ENCODE measurements around the gene AUTS2.

Gene AUTS2

GRCh38 chr7:70759674-70760073 lies 1161.4 kb downstream of the AUTS2 start:
- no peak for DNase-seq

DNA sequence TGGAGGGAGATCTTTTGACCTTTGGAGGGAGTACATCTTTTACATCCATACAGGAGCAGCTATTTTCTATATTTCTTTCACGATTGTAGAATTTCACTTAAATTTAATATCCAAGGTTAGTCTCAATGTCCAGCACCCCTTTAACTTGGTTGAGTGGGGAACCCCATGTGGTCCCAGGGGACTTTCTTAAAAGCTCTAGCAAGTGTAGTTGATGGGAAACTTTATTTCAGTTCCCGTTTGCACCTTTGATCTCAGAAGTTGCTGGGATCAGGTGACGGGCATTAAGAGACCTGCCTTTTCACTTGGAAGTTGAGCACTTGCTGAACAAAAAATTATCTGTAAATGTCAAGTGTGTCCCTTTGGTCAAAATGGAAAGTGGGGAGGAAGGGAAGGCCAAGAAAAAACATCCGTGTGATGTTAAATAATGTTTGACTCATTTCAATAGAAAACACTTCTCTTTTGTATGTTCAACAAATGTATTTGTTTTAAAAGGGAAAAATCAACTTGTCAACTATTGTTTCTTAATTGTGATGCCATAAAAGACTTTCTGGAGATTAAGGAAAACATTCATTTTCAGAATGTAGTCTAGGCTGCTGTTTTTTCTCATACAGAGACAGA lies 1163.5 kb downstream of the AUTS2 start:
- DNase-seq: no peak

GRCh38 chr7:70762696-70763095 lies 1164.4 kb downstream of the AUTS2 start:
- DNase-seq: no peak

- no peak for DNase-seq
Measured at GRCh38 chr7:70763961-70764691, 1165.9 kb downstream of the AUTS2 start.

DNA sequence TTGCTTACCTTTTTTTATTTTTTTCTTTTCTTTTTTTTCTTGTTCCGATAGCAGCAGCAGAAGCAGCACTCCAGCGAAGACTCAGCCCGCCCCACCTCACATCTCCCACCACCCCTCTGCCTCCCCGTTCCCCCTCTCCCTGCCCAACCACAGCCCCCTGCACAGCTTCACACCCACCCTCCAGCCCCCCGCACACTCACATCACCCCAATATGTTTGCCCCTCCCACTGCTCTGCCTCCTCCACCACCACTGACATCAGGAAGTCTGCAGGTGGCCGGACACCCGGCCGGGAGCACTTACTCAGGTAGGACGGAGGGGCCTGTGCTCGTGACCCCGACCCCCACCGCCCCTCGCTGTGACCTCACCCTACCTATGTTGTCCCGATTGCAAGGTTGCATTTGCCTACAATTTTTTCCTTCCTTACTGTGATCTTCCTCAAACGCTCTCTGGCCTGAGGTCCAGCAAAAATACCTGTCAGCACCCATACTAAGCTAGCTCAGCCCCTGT lies 1166.5 kb downstream of the AUTS2 start:
- DNase-seq: no peak

GRCh38 chr7:70765651-70766050 lies 1167.4 kb downstream of the AUTS2 start:
- no peak for DNase-seq

DNA sequence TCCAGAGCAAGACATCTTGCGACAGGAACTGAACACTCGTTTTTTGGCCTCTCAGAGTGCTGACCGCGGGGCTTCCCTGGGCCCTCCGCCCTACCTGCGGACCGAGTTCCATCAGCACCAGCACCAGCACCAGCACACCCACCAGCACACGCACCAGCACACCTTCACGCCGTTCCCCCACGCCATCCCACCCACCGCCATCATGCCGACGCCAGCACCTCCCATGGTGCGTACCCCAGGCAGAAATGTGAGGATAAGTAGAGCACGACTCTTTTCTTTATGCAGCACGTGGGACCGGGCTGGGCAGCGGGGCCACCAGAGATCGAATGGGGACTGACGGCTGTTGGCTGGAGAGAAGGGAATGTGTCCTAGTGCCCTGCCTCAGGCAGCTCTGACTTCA lies 1167.8 kb downstream of the AUTS2 start:
- no peak for DNase-seq

- no peak for DNase-seq
Measured at GRCh38 chr7:70766694-70767093, 1168.4 kb downstream of the AUTS2 start.

GRCh38 chr7:70770154-70770553 lies 1171.9 kb downstream of the AUTS2 start:
- DNase-seq: no peak

DNA sequence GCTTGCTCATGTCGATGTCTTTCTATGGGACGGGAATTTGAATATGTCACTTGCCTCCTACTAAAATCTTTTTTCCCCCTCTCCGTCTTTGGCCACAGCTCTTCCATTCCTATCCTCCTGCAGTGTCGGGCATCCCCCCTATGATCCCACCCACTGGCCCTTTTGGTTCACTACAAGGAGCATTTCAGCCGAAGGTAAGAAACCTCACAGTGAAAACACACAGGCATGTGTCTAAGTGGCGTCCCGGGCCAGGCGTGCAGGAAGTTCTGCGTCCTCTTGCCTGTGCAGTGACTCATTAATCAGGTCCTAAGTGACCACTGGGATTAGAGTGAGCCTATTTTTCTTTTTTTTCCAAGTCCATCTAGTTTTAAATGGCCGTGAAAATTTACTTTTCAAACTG lies 1173.2 kb downstream of the AUTS2 start:
- DNase-seq: no peak

DNA sequence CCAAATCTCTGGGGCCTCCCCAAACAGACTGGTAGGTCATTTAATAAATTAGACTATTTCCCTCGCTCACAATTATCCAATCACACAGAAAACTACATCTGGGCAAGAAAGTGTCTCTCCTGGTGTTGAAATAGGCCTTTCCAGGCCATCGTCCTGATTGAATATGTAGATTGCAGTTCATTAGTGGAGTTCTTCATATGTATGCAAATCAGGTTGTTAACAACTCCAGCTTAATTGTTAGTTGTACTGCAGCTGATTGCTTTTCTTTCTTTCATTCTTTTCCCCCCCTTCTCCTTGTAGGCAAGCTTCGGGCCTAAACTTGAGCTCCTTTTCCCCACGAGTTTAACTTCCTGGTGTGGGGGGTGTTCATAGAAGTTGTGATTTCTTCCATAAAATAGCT lies 1174.6 kb downstream of the AUTS2 start:
- no peak for DNase-seq

DNA sequence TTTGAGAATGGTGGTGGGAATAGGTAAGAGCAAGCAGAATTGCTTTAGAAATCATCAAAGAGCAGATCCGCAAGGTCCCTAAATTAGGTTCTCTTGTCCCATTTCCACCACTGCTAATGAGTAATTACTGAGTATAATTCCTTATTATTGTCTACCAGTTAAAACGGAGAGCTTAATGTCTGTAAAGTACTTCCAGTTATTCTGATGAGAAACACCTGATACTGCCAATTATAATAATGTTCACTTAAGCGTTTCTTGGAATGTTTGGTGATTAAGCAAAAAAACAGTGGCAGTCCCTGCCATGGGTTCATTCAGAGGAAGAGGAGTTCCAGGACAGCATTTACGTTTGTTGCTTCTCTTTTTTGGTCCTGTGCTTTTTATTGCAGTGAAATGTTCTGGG lies 1175.1 kb downstream of the AUTS2 start:
- DNase-seq: no peak

- no peak for DNase-seq
Measured at GRCh38 chr7:70774950-70775527, 1176.8 kb downstream of the AUTS2 start.

DNA sequence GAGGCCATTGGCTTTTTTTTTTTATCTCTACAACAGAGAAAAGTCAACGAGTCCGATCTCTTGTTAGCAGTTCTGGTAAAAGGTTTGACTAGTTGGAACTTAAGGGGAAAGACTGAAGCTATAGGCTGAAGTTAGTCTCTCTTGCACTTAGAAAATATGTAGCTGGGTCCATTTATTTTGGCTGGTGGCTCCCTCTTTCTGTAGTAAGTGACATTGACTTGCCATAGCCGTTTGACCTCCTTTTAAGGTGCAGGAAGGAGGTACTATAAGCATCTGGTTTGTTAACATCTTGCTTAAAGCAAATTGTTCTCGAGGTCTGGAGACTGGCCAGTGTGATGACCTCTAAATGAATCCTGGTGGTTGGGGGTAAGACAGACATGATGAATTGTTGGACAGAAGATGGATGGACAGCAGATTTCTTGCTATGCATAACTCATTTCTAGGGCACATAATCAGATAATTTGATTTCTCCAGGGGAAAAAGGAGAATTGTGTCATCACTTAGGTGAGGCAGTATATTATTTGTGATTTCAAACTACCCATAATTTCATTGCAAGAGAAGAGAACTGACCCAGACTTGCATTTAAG lies 1177.4 kb downstream of the AUTS2 start:
- no peak for DNase-seq

DNA sequence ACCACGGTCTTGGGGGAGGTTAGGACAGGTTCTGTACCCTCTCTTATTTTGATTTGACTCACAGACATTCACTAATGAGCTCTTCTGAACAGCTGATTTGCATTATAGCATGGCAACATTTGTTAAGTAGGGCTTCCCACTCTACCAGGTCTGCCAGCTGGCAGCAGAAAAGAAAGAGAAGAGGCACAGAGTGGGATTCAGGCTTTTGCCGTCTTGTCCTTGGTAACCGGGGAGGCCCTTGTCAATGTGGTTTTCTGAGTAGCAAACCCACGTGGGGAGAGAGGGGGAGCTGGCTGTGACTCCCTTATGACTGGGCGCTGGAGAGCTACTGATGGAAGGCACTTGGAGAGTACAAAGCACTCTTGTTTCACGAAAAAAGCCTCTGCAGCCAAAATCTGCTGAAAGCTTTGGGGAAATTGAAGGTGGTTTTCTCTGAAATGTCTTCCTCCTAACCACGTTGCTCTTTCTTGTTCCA lies 1178.4 kb downstream of the AUTS2 start:
- DNase-seq: no peak

DNA sequence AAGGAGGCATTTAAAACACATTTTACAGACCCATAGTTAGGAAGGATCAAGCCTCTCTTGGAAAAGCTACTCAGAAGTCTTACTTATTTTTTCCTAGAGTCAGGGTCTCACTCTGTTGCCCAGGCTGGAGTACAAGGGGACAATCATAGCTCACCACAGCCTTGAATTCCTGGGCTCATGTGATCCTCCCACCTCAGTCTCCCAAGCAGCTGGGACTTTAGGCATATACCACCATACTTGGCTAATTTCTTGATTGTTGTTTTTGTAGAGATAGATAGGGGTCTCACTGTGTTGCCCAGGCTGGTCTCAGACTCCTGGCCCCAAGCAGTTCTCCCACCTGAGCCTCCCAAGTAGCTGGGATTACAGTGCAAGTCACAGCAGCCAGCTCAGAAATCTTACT lies 1179.0 kb downstream of the AUTS2 start:
- no peak for DNase-seq

GRCh38 chr7:70778585-70778984 lies 1180.3 kb downstream of the AUTS2 start:
- DNase-seq: no peak

- no peak for DNase-seq
Measured at GRCh38 chr7:70779321-70779720, 1181.0 kb downstream of the AUTS2 start.

GRCh38 chr7:70781922-70782311 lies 1183.6 kb downstream of the AUTS2 start:
- DNase-seq: no peak

DNA sequence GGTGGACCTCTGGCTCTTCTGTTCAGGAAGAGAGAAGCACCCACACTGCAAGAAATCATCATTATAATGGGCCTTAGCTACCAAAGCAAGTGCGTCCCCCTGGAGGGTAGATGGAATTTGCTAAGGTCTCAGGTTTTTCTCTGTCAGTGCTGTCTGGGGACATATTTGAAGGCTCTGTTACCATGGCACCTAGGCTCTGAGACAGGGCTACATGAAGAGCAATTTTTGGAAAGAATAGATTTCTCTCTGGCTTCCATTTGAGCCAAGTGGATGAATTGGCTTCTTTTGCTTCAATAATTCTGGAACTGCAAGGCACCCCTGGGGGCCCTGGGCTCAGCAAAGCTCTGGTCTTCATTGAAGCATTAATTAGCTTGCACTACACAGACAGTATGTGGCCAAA lies 1184.5 kb downstream of the AUTS2 start:
- DNase-seq: no peak

DNA sequence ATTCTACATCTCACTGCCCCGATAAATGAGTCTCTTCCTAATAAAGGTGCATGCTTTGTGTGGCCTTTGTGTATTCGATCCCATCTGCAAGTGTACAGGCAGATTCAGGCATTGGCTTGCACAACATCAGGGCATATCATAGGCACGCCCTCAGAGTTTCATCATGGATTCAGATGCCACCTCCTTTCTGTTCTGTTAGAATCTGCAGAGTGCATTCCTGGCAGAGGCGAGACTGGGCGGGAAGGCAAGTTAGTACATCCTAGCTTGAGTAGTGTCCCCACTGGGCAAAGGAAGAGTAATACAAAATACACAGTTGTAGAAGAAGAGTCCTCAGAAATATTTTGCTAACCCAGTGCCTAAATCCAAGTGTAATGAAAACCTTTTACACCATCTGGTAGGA lies 1187.2 kb downstream of the AUTS2 start:
- no peak for DNase-seq

GRCh38 chr7:70786076-70786475 lies 1187.8 kb downstream of the AUTS2 start:
- DNase-seq: no peak

DNA sequence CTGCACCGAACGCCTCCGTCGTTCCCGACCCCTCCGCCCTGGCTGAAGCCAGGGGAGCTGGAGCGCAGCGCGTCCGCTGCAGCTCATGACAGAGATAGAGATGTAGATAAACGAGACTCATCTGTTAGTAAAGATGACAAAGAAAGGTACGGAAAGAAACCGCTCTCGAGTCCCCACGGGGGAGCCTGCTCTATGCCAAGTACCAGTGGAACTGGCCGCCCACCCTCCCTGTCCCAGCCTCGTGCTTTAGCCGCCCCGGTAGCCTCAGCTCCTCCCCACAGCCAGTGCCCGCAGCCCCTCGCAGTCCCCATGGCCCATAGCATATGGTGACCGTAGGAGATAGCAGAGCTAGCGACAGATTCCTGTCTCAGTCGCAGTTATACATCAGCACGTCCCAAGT lies 1189.0 kb downstream of the AUTS2 start:
- DNase-seq: no peak

- DNase-seq: no peak
Measured at GRCh38 chr7:70787771-70788170, 1189.5 kb downstream of the AUTS2 start.
